Keratinocyte (primary cell): Measurements from ENCODE around the gene SNRNP25.

Experiments used
- EZH2 ChIP-seq: IDR thresholded peaks from one replicate; pipeline ENCODE4 v1.6.1; 2012; ENCODE audit warnings: inconsistent platforms, mild to moderate bottlenecking, low read length, moderate library complexity
- TF ChIP-seq, protein P1 (sequence below), 3 experiments: IDR thresholded peaks in 1 of 3; conservative IDR thresholded peaks in 1 of 3; optimal IDR thresholded peaks in 1 of 3; 2 replicates in 2 of 3; 3 replicates in 1 of 3; pipeline versions ENCODE3 to v1.5.1; 2011; ENCODE audit warnings: low read length in 3 of 3, mild to moderate bottlenecking in 3 of 3, moderate library complexity in 2 of 3, control low read depth in 1 of 3, inconsistent platforms in 1 of 3; ENCODE audit not compliant: insufficient read depth in 2 of 3; ENCODE audit errors: extremely low read depth in 1 of 3

GRCh38 chr16:101586-101985 is 48.0 kb downstream of the SNRNP25 start:
- TF ChIP-seq, protein P1, sequence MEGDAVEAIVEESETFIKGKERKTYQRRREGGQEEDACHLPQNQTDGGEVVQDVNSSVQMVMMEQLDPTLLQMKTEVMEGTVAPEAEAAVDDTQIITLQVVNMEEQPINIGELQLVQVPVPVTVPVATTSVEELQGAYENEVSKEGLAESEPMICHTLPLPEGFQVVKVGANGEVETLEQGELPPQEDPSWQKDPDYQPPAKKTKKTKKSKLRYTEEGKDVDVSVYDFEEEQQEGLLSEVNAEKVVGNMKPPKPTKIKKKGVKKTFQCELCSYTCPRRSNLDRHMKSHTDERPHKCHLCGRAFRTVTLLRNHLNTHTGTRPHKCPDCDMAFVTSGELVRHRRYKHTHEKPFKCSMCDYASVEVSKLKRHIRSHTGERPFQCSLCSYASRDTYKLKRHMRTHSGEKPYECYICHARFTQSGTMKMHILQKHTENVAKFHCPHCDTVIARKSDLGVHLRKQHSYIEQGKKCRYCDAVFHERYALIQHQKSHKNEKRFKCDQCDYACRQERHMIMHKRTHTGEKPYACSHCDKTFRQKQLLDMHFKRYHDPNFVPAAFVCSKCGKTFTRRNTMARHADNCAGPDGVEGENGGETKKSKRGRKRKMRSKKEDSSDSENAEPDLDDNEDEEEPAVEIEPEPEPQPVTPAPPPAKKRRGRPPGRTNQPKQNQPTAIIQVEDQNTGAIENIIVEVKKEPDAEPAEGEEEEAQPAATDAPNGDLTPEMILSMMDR (optimal IDR thresholded peaks at IDR 0.05 in 1 of 3, IDR thresholded peaks at IDR 0.05 in 1 of 3, conservative IDR thresholded peaks at IDR 0.05 in 1 of 3; ENCODE audit: extremely low read depth in 1 of 3, insufficient read depth in 2 of 3, low read length in 3 of 3), result no peak
- no peak for TF ChIP-seq EZH2
